Activated T-cell treated with anti-CD3 and anti-CD28 coated beads for 4 hours (primary cell): ENCODE data around the gene JMJD6.

Experiments used
- DNase-seq: peaks from one replicate; pipeline ENCODE4 v3.0.0-alpha.2; 2020

JMJD6 gene

DNA sequence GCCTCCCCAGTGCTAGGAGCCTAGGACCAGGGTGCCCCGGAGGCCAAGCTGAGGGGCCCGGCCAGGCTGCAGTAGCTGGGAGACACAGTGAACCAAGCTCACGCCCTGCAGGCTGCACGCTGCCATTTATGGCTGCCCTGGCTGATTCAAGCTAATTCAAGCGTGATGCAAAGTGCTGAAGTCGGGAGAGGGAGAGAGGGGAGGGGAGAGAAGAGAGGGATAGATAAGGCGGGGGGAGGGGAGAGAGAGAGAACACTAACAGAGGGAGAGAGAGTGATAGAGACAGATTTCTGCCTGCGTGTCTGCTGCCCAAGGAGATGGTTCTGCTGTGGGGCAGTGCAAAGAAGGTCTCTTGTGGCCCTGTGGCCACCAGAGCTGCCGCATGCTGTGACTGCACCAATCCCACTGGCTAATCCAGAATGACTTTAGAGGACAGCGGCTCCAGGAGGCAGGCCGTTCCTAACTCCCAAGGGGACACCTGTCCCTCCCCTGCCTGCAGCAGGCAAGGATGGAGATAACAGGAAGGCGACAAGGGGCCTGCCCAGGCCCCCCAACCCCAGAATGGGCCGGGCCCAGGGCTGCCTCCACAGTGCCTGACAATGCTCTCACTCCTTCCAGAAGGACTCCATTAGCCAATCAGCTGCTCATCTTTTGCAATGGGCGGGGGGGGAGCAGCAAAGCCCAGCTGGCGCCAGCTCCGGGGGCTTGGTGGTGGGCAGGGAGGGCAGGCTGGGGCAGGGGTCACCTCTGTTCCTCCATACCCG lies 28.5 kb downstream of the JMJD6 start:
- no peak for DNase-seq

DNA sequence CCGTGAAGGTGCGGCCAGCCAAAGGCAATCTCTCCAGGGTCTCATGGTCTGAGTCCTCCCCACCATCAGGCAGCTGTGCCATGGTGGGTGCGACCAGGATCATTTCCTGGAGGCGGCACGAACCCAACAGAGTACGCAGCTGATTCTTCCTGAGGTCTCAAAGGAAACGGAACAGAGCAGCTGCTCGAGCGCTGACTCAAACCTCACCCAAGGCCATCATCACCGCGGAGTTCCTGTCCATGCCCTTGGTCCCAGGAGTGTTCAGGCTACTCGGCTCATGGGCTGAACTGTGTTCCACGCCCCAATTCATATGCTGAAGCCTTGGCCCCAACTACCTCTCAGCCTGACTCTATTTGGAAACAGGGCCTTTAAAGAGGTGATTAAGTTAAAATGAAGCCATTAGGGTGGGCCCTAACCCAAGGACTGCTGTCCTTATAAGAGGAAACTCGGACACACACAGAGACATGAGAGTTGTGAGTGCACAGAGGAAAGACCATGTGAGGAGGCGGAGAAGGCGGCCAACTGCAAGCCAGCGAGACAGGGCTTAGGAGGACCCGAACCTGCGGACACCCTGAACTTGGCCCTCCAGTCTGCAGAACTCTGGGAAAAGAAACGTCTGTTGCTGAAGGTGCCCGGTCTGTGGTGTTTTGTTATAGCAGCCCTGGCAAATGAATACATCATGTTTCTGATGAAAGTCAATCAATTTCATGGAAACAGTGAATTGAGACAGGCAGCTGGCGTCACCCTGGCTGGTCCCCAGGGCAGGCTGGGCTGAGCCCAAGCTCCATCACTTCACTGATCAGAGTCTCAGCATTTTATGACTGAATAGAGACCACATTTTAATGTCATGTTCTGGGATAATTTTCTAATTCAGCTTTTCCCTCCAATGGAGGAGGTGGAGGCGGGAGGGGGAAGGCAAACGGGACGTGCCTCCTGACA lies 29.4 kb downstream of the JMJD6 start:
- no peak for DNase-seq

GRCh38 chr17:76695059-76695831 lies 31.2 kb downstream of the JMJD6 start:
- no peak for DNase-seq

GRCh38 chr17:76691379-76692191 lies 34.8 kb downstream of the JMJD6 start:
- DNase-seq: no peak

DNA sequence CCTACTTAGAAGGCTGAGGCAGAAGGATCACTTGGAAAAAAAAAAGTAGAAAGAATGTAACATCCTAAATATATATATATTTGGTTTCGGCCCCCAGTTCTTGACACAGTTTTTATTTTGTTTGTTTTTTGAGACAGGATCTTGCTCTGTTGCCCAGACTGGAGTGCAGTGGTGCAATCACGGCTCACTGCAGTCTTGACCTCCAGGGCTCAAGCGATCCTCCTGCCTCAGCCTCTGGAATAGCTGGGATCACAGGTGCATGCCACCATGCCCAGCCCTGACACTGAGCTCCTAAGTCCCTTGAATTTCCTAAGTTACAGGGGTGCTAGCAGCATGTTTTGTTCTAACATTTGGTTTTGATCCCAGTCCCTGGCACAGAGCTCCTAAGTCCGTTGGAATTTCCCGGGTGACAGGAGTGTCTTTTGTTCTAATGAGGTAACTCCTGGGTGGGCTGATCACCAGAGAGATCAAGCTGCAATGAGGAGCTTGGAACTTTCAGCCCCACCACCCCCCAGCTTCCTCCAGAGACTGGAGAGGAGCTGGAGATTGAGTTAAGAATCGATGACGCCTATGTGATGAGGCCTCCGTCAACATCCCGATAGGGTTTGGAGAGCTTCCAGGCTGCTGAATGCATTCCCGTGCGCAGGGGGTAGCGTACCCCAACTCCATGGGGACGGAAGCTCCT lies 35.7 kb downstream of the JMJD6 start:
- no peak for DNase-seq

- no peak for DNase-seq
These were observed 36.5 kb downstream of the JMJD6 start for GRCh38 chr17:76689859-76690258.

DNA sequence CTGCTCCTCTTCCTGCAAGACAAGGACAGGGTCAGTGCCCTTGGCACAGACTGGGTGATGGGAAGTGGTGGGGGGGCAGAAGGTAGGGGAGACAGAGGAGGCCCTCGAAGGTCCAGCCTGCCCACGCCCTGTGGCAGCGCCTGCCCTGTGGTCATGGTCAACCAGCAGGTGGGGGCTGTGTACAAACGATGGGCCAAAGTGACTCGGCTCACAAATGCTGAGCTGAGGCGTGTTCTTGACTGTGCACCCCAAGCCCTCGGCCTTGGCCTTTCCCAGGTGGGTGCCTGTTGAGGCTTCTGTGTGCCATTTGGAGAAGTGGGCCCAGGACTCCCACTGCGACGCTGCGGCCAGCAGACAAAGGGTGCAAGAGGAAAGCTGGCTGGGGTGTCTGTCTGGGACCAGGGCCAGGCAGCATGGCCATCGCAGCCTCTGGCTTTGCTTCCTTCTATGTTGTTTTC lies 38.2 kb downstream of the JMJD6 start:
- DNase-seq: no peak

- DNase-seq: no peak
These were observed 38.9 kb downstream of the JMJD6 start for GRCh38 chr17:76687298-76688164.

DNA sequence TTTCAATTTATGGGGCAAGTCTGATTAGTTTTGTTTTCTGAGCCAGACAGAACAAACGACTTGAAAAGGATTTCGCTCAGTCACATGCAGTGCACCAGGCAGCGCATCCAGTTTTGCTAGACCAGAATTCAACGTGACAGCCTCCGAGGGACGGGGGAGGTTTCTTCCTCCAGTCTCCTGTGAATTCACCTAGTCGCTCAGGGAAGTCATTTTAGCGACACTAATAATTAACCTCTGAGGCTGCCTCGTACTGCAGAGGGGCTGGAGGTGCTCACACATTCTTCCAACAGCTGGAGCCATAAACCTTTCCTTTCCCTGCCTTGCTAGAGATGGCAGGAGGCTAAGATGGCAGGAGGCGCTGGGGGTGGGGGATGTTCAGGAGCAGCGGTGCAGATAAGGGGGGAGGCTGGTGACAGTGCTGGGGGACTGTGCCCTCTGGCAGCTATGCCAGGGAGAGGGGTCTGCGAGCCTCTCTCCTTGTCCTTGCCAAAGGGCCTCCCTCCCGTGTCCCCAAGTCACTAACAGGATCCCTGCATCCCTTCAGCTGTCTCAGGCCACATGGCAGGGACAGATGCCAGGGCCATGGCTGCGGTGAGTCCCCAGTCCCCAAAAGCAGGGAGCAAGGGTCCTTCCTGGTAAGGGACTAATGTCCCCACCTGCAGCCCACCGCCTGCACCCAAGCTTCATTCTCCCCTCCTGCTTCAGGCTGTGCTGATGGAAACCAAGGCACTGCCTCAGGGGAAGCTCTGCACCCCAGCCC lies 39.7 kb downstream of the JMJD6 start:
- DNase-seq: no peak

- DNase-seq: no peak
These were observed 40.6 kb downstream of the JMJD6 start for GRCh38 chr17:76685846-76686245.

DNA sequence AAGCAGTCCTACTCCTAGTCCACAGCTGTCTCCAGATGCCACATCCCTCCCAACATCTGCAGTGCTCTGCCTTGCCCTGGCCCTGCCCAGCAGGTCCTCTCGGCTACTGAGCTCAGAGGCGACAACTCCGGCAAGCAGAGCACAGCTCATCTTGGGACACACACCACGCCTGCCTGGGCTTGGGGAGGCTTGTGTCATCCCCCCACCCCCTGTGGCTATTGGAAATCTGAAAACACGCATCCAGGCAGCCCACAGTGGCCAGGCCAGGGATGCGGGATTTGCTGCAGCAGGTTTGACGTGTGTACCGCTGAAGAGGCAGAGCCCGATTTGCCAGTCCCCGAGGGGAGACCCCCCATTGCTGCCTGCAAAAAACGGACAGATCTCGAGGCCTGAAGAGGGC lies 41.0 kb downstream of the JMJD6 start:
- DNase-seq: no peak

- DNase-seq: no peak
These were observed 41.6 kb downstream of the JMJD6 start for GRCh38 chr17:76684756-76685155.

DNA sequence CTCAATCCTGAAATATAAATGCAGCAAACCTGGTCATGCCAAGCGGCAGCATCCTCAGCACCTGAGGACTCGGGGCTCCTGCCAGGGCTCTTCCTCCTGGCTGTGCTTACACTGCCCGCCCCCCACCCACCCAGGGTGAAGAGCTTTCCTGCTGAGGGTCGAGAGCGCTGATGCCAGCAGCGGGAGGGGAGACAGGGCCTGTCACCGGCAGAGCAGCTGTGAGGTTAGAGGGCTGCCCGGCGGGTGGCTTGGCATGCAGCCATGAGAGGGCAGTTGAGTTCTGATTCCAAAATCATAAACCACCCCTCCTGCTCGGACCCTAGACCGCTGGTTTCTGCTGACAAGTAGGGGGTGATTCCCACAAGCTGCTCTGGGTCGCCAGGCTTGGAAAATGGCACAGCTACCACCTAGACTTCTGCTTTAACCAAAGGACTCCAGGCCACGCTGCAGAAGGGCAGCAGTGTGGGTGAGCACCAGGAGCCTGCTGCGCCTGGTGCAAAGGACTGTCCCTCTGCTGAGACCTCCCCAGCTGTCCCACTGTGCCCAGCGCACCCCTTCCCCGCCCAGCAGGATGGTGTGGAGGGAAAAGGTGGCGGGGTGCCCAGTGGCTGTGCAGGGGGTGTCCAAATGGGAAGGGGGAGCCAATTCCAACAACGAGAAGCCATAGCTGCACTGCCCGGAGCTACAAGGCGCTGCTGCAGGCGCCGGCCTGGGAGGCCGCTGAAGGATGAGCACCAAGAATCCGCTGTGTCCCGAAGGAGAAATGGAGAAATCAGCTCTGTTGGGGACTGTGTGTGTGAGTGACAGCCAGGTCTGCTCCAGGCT lies 42.3 kb downstream of the JMJD6 start:
- DNase-seq: no peak

DNA sequence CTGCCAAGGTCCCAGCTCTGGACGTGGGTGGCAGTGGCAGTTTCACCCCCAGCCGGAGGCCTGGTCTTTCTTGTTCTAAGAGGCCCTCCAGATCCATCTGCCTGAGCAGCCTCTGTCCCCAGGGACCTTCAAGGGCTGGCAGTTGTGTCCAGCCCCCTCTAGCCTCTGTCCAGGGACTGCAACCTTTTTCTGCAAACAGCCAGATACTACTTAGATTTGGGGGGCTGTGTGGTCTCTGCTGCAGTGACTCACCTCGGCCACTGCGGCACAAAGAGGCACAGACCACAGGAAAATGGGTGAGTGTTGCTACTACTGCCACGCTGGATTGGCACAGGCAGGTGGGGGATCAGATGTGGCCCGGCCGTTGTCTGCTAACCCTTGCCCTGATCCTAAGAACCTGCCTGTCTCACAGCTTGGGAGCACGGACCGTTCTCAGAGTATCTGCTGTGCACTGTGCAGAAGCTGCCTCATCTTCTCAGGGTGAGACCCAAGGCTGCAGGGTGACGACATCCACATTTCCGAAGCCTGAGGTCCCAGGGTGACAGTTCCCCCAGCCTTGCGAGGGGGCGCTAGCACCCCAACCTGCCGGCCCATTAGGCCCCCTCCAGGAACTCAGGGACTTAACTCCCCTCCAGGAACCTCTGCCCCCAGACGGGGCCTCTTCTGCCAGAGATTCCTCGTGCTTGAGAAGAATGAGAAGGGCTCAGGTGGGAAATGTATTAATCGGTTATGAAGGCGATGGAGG lies 43.2 kb downstream of the JMJD6 start:
- DNase-seq: no peak

- no peak for DNase-seq
These were observed 44.1 kb downstream of the JMJD6 start for GRCh38 chr17:76682296-76682695.

GRCh38 chr17:76681222-76682137 lies 44.9 kb downstream of the JMJD6 start:
- DNase-seq: peak; percentile 52

DNA sequence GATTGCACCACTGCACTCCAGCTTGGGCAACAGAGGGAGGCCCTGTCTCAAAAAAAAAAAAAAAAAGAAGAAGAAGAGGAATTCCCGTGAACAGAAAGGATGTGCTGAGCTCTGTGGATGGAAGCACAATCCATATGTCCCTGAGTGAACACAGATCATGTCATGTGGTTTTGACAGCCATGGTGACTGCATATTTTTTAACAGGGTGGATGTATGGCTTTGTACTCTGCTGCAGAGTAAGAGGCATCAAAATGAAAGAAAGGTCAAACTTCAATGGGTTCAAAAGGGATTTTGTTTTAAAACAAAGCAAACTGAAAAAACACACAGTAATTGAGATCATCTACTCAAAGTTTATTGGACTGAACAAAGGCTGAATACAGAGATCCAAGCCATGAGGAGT lies 47.2 kb downstream of the JMJD6 start:
- no peak for DNase-seq
